HCT116 (cell line): Measurements from ENCODE around the gene GCAT.
"Not testable (repeated sequence)": the region's sequence is repeated elsewhere in the genome, so short reads cannot be mapped to it uniquely, and the experiment has no call there.

Experiments used
- CEBPB ChIP-seq: IDR thresholded peaks from 2 replicates; pipeline ENCODE4 v1.6.1; 2012; ENCODE audit warnings: low read depth
- EGR1 ChIP-seq: IDR thresholded peaks from 2 replicates; pipeline ENCODE4 v1.6.1; 2012; ENCODE audit warnings: low read depth
- EZH2phosphoT487 ChIP-seq: fragments of 200-600 bp; IDR thresholded peaks from 2 replicates; pipeline ENCODE4 v1.6.1; 2018; ENCODE audit warnings: antibody characterized with exemption, borderline replicate concordance
- JUND ChIP-seq: IDR thresholded peaks from 2 replicates; pipeline ENCODE4 v1.6.1; 2012
- POLR2AphosphoS5 ChIP-seq: IDR thresholded peaks from 2 replicates; pipeline ENCODE4 v1.6.1; 2011; ENCODE audit warnings: mild to moderate bottlenecking, low read depth, low read length, moderate library complexity
- RAD21 ChIP-seq: IDR thresholded peaks from 2 replicates; pipeline ENCODE4 v1.6.1; 2012; ENCODE audit warnings: low read depth, mild to moderate bottlenecking
- SIN3A ChIP-seq: IDR thresholded peaks from 2 replicates; pipeline ENCODE4 v1.6.1; 2012; ENCODE audit warnings: low read depth
- SP1 ChIP-seq: IDR thresholded peaks from 2 replicates; pipeline ENCODE4 v1.6.1; 2012; ENCODE audit warnings: low read depth
- ZNF274 ChIP-seq: fragments of 200-500 bp; sonication (Bioruptor generic); IDR thresholded peaks from 2 replicates; pipeline ENCODE4 v1.6.1; 2014; ENCODE audit warnings: mild to moderate bottlenecking, low read depth, low read length, inconsistent platforms
- TF ChIP-seq, protein P1 (sequence below), 3 experiments: fragments of 200-600 bp in 1 of 3; sonication (generic) in 1 of 3; IDR thresholded peaks in 2 of 3; conservative IDR thresholded peaks in 1 of 3; 2 replicates each; pipeline ENCODE4 v1.5.1; 2012 to 2017; ENCODE audit warnings: low read depth in 2 of 3, low read length in 2 of 3, antibody characterized with exemption in 1 of 3, borderline replicate concordance in 1 of 3, control low read depth in 1 of 3, mild to moderate bottlenecking in 1 of 3, mixed read lengths in 1 of 3, mixed run types in 1 of 3, moderate library complexity in 1 of 3; ENCODE audit not compliant: insufficient read depth in 1 of 3
- TF ChIP-seq, protein P2 (sequence below): IDR thresholded peaks from 2 replicates; pipeline ENCODE4 v1.6.1; 2012; ENCODE audit warnings: low read depth
- TF ChIP-seq, protein P3 (sequence below): IDR thresholded peaks from 2 replicates; pipeline ENCODE4 v1.6.1; 2012
- TF ChIP-seq, protein P4 (sequence below): IDR thresholded peaks from 2 replicates; pipeline ENCODE4 v1.6.1; 2012

DNA sequence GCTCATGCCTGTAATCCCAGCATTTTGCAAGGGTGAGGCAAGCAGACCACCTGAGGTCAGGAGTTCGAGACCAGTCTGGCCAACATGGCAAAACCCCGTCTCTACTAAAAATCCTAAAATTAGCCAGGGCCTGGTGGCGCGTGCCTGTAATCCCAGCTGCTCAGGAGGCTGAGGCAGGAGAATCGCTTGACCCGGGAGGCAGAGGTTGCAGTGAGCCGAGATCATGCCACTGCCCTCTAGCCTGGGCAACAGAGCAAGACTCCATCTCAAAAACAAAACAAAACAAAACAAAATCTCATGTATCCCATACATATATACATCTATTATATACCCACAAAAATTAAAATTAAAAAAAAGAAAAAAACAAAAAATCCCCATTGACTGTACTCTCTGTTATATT, 10.5 kb upstream of the GCAT start:
- not testable (repeated sequence) for TF ChIP-seq RAD21, POLR2AphosphoS5, ZNF274, EGR1, SIN3A, EZH2phosphoT487, CEBPB, JUND, SP1
- TF ChIP-seq, protein P1, sequence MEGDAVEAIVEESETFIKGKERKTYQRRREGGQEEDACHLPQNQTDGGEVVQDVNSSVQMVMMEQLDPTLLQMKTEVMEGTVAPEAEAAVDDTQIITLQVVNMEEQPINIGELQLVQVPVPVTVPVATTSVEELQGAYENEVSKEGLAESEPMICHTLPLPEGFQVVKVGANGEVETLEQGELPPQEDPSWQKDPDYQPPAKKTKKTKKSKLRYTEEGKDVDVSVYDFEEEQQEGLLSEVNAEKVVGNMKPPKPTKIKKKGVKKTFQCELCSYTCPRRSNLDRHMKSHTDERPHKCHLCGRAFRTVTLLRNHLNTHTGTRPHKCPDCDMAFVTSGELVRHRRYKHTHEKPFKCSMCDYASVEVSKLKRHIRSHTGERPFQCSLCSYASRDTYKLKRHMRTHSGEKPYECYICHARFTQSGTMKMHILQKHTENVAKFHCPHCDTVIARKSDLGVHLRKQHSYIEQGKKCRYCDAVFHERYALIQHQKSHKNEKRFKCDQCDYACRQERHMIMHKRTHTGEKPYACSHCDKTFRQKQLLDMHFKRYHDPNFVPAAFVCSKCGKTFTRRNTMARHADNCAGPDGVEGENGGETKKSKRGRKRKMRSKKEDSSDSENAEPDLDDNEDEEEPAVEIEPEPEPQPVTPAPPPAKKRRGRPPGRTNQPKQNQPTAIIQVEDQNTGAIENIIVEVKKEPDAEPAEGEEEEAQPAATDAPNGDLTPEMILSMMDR (IDR thresholded peaks at IDR 0.05 in 2 of 3, conservative IDR thresholded peaks at IDR 0.05 in 1 of 3; ENCODE audit: borderline replicate concordance in 1 of 3, insufficient read depth in 1 of 3, low read depth in 2 of 3, low read length in 2 of 3) = not testable (repeated sequence)
- TF ChIP-seq, protein P2, sequence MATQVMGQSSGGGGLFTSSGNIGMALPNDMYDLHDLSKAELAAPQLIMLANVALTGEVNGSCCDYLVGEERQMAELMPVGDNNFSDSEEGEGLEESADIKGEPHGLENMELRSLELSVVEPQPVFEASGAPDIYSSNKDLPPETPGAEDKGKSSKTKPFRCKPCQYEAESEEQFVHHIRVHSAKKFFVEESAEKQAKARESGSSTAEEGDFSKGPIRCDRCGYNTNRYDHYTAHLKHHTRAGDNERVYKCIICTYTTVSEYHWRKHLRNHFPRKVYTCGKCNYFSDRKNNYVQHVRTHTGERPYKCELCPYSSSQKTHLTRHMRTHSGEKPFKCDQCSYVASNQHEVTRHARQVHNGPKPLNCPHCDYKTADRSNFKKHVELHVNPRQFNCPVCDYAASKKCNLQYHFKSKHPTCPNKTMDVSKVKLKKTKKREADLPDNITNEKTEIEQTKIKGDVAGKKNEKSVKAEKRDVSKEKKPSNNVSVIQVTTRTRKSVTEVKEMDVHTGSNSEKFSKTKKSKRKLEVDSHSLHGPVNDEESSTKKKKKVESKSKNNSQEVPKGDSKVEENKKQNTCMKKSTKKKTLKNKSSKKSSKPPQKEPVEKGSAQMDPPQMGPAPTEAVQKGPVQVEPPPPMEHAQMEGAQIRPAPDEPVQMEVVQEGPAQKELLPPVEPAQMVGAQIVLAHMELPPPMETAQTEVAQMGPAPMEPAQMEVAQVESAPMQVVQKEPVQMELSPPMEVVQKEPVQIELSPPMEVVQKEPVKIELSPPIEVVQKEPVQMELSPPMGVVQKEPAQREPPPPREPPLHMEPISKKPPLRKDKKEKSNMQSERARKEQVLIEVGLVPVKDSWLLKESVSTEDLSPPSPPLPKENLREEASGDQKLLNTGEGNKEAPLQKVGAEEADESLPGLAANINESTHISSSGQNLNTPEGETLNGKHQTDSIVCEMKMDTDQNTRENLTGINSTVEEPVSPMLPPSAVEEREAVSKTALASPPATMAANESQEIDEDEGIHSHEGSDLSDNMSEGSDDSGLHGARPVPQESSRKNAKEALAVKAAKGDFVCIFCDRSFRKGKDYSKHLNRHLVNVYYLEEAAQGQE = not testable (repeated sequence)
- TF ChIP-seq, protein P3, sequence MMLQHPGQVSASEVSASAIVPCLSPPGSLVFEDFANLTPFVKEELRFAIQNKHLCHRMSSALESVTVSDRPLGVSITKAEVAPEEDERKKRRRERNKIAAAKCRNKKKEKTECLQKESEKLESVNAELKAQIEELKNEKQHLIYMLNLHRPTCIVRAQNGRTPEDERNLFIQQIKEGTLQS = not testable (repeated sequence)
- TF ChIP-seq, protein P4, sequence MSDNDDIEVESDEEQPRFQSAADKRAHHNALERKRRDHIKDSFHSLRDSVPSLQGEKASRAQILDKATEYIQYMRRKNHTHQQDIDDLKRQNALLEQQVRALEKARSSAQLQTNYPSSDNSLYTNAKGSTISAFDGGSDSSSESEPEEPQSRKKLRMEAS = not testable (repeated sequence)
